HEK293 (cell line): ENCODE data around the gene MLLT3.

Experiments used
- CTCF ChIA-PET: fragments of 350-600 bp; formaldehyde crosslinking; extraction: SDS; loops from one replicate; lab custom pipeline; 2021; ENCODE audit warnings: antibody characterized with exemption; lab: Yijun Ruan, JAX
- POLR2A ChIA-PET: fragments of 300-600 bp; formaldehyde crosslinking; extraction: SDS; loops from one replicate; lab custom pipeline; 2020; ENCODE audit warnings: antibody characterized with exemption, inconsistent platforms; lab: Yijun Ruan, JAX
- H3K27ac ChIP-seq: fragments of 200-500 bp; sonication (Bioruptor generic); 2 replicates; pipeline ENCODE4 v1.5.1; 2014; ENCODE audit warnings: low read depth, low read length, control low read depth, inconsistent platforms; ENCODE audit errors: extremely low read depth
- H3K36me3 ChIP-seq, 2 experiments: fragments of 200-500 bp in 1 of 2; sonication (Bioruptor generic) in 1 of 2; 1 replicate in 1 of 2; 2 replicates in 1 of 2; pipeline ENCODE4 v1.5.1; 2014 to 2017; ENCODE audit warnings: inconsistent platforms in 2 of 2, low read length in 2 of 2; ENCODE audit not compliant: control insufficient read depth in 2 of 2, insufficient read depth in 1 of 2
- H3K4me1 ChIP-seq: fragments of 200-500 bp; sonication (Bioruptor generic); 2 replicates; pipeline ENCODE4 v1.5.1; 2014; ENCODE audit warnings: mild to moderate bottlenecking, low read length, inconsistent platforms; ENCODE audit not compliant: control insufficient read depth, insufficient read depth
- H3K4me3 ChIP-seq: 2 replicates; pipeline ENCODE4 v1.5.1; 2011; ENCODE audit warnings: low read depth, mild to moderate bottlenecking, control low read depth, low read length, moderate library complexity
- H3K9me3 ChIP-seq: fragments of 200-500 bp; sonication (Bioruptor generic); 2 replicates; pipeline ENCODE4 v1.5.1; 2014; ENCODE audit warnings: low read depth, low read length, inconsistent platforms; ENCODE audit not compliant: control insufficient read depth, insufficient read depth
- EGR2 ChIP-seq: fragments of 450-650 bp; formaldehyde crosslinking; IDR thresholded peaks from 2 replicates; pipeline ENCODE4 v1.5.1; 2016; ENCODE audit warnings: low read depth, missing biosample characterization, missing genetic modification characterization
- PRDM6 ChIP-seq: fragments of 450-650 bp; formaldehyde crosslinking; IDR thresholded peaks from 2 replicates; pipeline ENCODE4 v1.5.1; 2017; ENCODE audit warnings: missing biosample characterization, missing genetic modification characterization
- SP2 ChIP-seq: fragments of 450-650 bp; formaldehyde crosslinking; IDR thresholded peaks from 2 replicates; pipeline ENCODE4 v1.5.1; 2016; ENCODE audit warnings: missing biosample characterization, missing genetic modification characterization
- TRIM28 ChIP-seq: IDR thresholded peaks from 2 replicates; pipeline ENCODE4 v1.6.1; 2011; ENCODE audit warnings: low read length, control low read depth, borderline replicate concordance
- TSHZ1 ChIP-seq: fragments of 450-650 bp; formaldehyde crosslinking; IDR thresholded peaks from 2 replicates; pipeline ENCODE4 v1.5.1; 2016; ENCODE audit warnings: missing biosample characterization, missing genetic modification characterization, borderline replicate concordance
- WT1 ChIP-seq: fragments of 450-650 bp; formaldehyde crosslinking; IDR thresholded peaks from 2 replicates; pipeline ENCODE4 v1.5.1; 2016; ENCODE audit warnings: missing biosample characterization, missing genetic modification characterization
- ZBTB10 ChIP-seq: fragments of 450-650 bp; formaldehyde crosslinking; IDR thresholded peaks from 2 replicates; pipeline ENCODE4 v1.5.1; 2016; ENCODE audit warnings: missing biosample characterization, missing genetic modification characterization
- ZNF202 ChIP-seq: fragments of 450-650 bp; formaldehyde crosslinking; IDR thresholded peaks from 2 replicates; pipeline ENCODE4 v1.5.1; 2016; ENCODE audit warnings: missing biosample characterization, missing genetic modification characterization, borderline replicate concordance
- ZNF274 ChIP-seq, 2 experiments: fragments of 200-500 bp in 1 of 2; fragments of 450-650 bp in 1 of 2; sonication (Bioruptor generic) in 1 of 2; formaldehyde crosslinking in 1 of 2; IDR thresholded peaks; 2 replicates each; pipeline versions ENCODE4 v1.5.1 to v1.6.1; 2014 to 2016; ENCODE audit warnings: borderline replicate concordance in 1 of 2, inconsistent platforms in 1 of 2, low read length in 1 of 2, missing biosample characterization in 1 of 2, missing genetic modification characterization in 1 of 2
- ZNF302 ChIP-seq: fragments of 450-650 bp; formaldehyde crosslinking; IDR thresholded peaks from 2 replicates; pipeline ENCODE4 v1.5.1; 2016; ENCODE audit warnings: missing biosample characterization, missing genetic modification characterization, low read depth
- ZNF362 ChIP-seq: fragments of 450-650 bp; formaldehyde crosslinking; IDR thresholded peaks from 2 replicates; pipeline ENCODE4 v1.5.1; 2016; ENCODE audit warnings: missing biosample characterization, missing genetic modification characterization
- ZNF433 ChIP-seq: fragments of 450-650 bp; formaldehyde crosslinking; IDR thresholded peaks from 2 replicates; pipeline ENCODE4 v1.5.1; 2016; ENCODE audit warnings: missing biosample characterization, missing genetic modification characterization, low read depth
- ZNF48 ChIP-seq: fragments of 450-650 bp; formaldehyde crosslinking; IDR thresholded peaks from 2 replicates; pipeline ENCODE4 v1.5.1; 2016; ENCODE audit warnings: missing biosample characterization, missing genetic modification characterization
- ZNF501 ChIP-seq: fragments of 450-650 bp; formaldehyde crosslinking; IDR thresholded peaks from 2 replicates; pipeline ENCODE4 v1.5.1; 2016; ENCODE audit warnings: missing biosample characterization, missing genetic modification characterization
- ZNF701 ChIP-seq: fragments of 450-650 bp; formaldehyde crosslinking; IDR thresholded peaks from 2 replicates; pipeline ENCODE4 v1.5.1; 2016; ENCODE audit warnings: missing biosample characterization, missing genetic modification characterization
- ZNF747 ChIP-seq: fragments of 450-650 bp; formaldehyde crosslinking; IDR thresholded peaks from 2 replicates; pipeline ENCODE4 v1.5.1; 2016; ENCODE audit warnings: missing biosample characterization, missing genetic modification characterization
- ZNF768 ChIP-seq: fragments of 450-650 bp; formaldehyde crosslinking; IDR thresholded peaks from 2 replicates; pipeline ENCODE4 v1.5.1; 2018; ENCODE audit warnings: missing biosample characterization, mild to moderate bottlenecking, missing genetic modification characterization
- ZNF843 ChIP-seq: fragments of 450-650 bp; formaldehyde crosslinking; IDR thresholded peaks from 2 replicates; pipeline ENCODE4 v1.5.1; 2016; ENCODE audit warnings: missing biosample characterization, missing genetic modification characterization
- ZSCAN5A ChIP-seq: fragments of 450-650 bp; formaldehyde crosslinking; IDR thresholded peaks from 2 replicates; pipeline ENCODE4 v1.5.1; 2016; ENCODE audit warnings: missing biosample characterization, missing genetic modification characterization

Gene MLLT3

GRCh38 chr9:20508242-20508641 is 114.1 kb downstream of the MLLT3 start (continued):
- TF ChIP-seq TSHZ1 (tag by site-specific recombination) (no peak), EGR2 (tag by site-specific recombination) (no peak), PRDM6 (tag by site-specific recombination) (peak; percentile 29; the same call in 1 of the 2 replicates), ZNF843 (tag by site-specific recombination) (0 out of 2 replicates have a peak, but pooled peaks have one; percentile 34), TRIM28 (0 out of 2 replicates have a peak, but pooled peaks have one; percentile 28), SP2 (tag by site-specific recombination) (no peak)

- POLR2A ChIA-PET, result no interaction called here
Observed at GRCh38 chr9:20507431-20507830, 114.9 kb downstream of the MLLT3 start.

GRCh38 chr9:20506099-20506900 is 116.0 kb downstream of the MLLT3 start:
- H3K4me1 ChIP-seq, result peaks cover 7% of the 10 kb centered on the region; the same call in 1 of the 2 replicates
- no peaks in the 10 kb centered on the region for H3K36me3 ChIP-seq
- H3K4me3 ChIP-seq, result no peak overlapping the region
- ChIA-PET POLR2A (no interaction called here), CTCF (interaction anchor here (0.6 to 0.8 kb wide), 2 partner anchors 18 to 305 kb away, joined by 3 read pairs; no protein-coding TSS in a partner anchor)
- no peak for TF ChIP-seq ZNF747 (tag by site-specific recombination)
- TF ChIP-seq ZNF202 (tag by site-specific recombination), result no peak
- no peak for TF ChIP-seq WT1 (tag by site-specific recombination)
- no peak for TF ChIP-seq SP2 (tag by site-specific recombination)
- TF ChIP-seq ZBTB10, result no peak
- TF ChIP-seq ZNF501, result no peak
- TF ChIP-seq ZNF302 (tag by site-specific recombination), result no peak
- H3K9me3 ChIP-seq, result no peaks in the 10 kb centered on the region
- H3K27ac ChIP-seq, result no peak overlapping the region

More at GRCh38 chr9:20507431-20507830, 114.9 kb downstream of the MLLT3 start:
- Histone ChIP-seq H3K27ac (no peak overlapping the region), H3K4me3 (no peak overlapping the region), H3K36me3 (no peaks in the 10 kb centered on the region), H3K4me1 (peaks cover 7% of the 10 kb centered on the region; the same call in 1 of the 2 replicates), H3K9me3 (no peaks in the 10 kb centered on the region)
- CTCF ChIA-PET, result interaction anchor here (0.7 kb wide), 1 partner anchor 142 kb away, joined by 5 read pairs; no protein-coding TSS in a partner anchor
- TF ChIP-seq ZNF701 (tag by site-specific recombination) (no peak), ZNF768 (no peak), ZSCAN5A (tag by site-specific recombination) (no peak), ZNF843 (tag by site-specific recombination) (no peak), ZNF274 (IDR thresholded peaks at IDR 0.05; ENCODE audit: low read length) (no peak), ZNF274 (tag by site-specific recombination; IDR thresholded peaks at IDR 0.05; ENCODE audit: borderline replicate concordance) (no peak), ZNF362 (tag by site-specific recombination) (no peak), ZNF433 (tag by site-specific recombination) (no peak), ZNF48 (tag by site-specific recombination) (no peak)
